ENCODE data around the gene GUF1.
A peak's percentile ranks its signal among the peaks of the same experiment; 100 is the strongest.

GUF1 gene

DNA sequence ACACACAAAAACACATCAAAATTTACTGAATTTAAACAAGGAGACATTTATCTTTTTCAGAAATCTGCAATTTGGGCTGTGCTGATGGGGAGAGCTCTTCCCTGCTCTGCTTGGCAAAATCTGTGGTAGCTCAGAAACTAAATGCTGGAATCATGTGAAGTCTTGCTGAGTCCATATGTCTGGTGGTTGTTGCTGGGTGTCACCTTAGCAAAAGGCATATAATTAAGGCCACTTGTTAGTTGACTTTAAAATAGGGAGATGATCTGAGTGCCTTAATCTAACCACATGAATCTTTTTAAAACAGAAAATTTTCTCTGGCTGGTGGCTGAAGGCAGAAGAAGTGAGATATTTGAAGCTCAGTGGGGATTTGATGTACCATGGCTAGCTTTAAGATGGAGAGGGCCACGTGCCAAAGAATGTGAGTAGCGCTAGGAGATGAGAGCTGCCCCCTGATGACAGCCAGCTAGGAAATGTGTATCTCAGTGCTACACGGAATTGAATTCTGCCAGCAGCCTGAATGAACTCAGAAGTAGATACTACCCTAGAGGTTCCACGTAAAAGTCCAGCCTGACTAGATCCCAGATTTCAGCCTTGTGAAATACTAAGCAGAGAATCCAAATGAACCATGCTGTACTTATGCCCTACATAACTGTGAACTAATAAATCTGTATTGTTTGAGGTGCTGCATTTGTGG, 7.6 kb upstream of the GUF1 start:
- no peaks in the 10 kb centered on the region for H3K79me2 ChIP-seq
- no peak overlapping the region for H2AFZ ChIP-seq
- no peaks in the 10 kb centered on the region for H3K9me3 ChIP-seq (ENCODE audit: control insufficient read depth, low read length)
- TF ChIP-seq, protein P1, sequence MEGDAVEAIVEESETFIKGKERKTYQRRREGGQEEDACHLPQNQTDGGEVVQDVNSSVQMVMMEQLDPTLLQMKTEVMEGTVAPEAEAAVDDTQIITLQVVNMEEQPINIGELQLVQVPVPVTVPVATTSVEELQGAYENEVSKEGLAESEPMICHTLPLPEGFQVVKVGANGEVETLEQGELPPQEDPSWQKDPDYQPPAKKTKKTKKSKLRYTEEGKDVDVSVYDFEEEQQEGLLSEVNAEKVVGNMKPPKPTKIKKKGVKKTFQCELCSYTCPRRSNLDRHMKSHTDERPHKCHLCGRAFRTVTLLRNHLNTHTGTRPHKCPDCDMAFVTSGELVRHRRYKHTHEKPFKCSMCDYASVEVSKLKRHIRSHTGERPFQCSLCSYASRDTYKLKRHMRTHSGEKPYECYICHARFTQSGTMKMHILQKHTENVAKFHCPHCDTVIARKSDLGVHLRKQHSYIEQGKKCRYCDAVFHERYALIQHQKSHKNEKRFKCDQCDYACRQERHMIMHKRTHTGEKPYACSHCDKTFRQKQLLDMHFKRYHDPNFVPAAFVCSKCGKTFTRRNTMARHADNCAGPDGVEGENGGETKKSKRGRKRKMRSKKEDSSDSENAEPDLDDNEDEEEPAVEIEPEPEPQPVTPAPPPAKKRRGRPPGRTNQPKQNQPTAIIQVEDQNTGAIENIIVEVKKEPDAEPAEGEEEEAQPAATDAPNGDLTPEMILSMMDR (IDR thresholded peaks at IDR 0.05): no peak
- H3K27me3 ChIP-seq (ENCODE audit: control insufficient read depth, insufficient read depth, low read length): no peaks in the 10 kb centered on the region
- no peak overlapping the region for H3K4me3 ChIP-seq (ENCODE audit: low read depth, low read length)
- no peak overlapping the region for H3K9ac ChIP-seq
- H3K4me2 ChIP-seq (ENCODE audit: low read length): no peak overlapping the region
- no peaks in the 10 kb centered on the region for H3K36me3 ChIP-seq (ENCODE audit: control insufficient read depth, insufficient read depth, low read length)
- H3K4me1 ChIP-seq: no peaks in the 10 kb centered on the region
- H3K27ac ChIP-seq: no peak overlapping the region

DNA sequence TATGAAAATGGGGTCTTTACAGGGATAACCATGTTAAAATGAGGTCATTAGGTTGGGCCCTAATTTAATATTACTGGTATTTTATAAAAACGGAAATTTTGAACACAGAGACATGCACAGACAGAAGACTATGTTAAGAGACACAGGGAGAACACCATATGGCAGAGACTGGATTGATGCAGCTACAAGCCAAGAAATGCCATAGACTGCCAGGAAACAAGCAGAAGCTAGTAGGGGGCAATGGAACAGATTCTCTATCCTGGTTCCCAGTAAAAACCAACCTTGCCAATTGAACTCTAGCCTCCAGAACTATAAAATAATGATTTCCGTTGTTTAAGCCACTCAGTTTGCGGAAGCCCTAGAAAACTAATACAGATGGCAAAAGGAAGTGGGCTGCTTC, 6.6 kb upstream of the GUF1 start:
- Histone ChIP-seq H3K9ac (no peak overlapping the region), H3K27ac (no peak overlapping the region), H3K4me1 (no peaks in the 10 kb centered on the region), H3K4me2 (ENCODE audit: low read length) (no peak overlapping the region), H3K79me2 (no peaks in the 10 kb centered on the region), H3K27me3 (ENCODE audit: control insufficient read depth, insufficient read depth, low read length) (no peaks in the 10 kb centered on the region), H3K36me3 (ENCODE audit: control insufficient read depth, insufficient read depth, low read length) (no peaks in the 10 kb centered on the region), H3K9me3 (ENCODE audit: control insufficient read depth, low read length) (no peaks in the 10 kb centered on the region), H3K4me3 (ENCODE audit: low read depth, low read length) (no peak overlapping the region), H2AFZ (no peak overlapping the region)
- TF ChIP-seq, protein P1 (IDR thresholded peaks at IDR 0.05): no peak

DNA sequence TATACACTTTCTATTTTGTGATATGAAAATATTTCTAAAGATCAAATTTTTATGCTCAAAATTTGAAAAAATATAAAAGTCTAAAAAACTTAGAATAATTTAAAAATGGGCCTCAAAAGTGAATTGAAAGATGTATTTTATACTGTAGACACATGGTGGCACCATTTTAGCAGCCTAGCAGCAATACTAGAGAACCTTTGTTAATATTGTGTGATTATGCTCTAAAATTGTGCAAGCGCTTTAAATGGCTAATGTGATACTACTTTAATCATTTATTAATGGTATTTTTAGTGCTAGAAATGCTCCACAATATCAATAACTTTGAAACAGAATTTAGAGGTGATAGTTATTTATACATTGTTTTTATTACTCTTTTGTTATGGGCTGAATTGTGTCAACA, 3.7 kb upstream of the GUF1 start:
- Histone ChIP-seq H3K4me3 (ENCODE audit: low read depth, low read length) (no peak overlapping the region), H3K79me2 (no peaks in the 10 kb centered on the region), H3K9me3 (ENCODE audit: control insufficient read depth, low read length) (no peaks in the 10 kb centered on the region), H3K4me1 (peaks cover 3% of the 10 kb centered on the region), H3K9ac (no peak overlapping the region), H3K4me2 (ENCODE audit: low read length) (no peak overlapping the region), H2AFZ (no peak overlapping the region), H3K27ac (no peak overlapping the region), H3K27me3 (ENCODE audit: control insufficient read depth, insufficient read depth, low read length) (no peaks in the 10 kb centered on the region), H3K36me3 (ENCODE audit: control insufficient read depth, insufficient read depth, low read length) (no peaks in the 10 kb centered on the region)
- TF ChIP-seq, protein P1 (IDR thresholded peaks at IDR 0.05): no peak

DNA sequence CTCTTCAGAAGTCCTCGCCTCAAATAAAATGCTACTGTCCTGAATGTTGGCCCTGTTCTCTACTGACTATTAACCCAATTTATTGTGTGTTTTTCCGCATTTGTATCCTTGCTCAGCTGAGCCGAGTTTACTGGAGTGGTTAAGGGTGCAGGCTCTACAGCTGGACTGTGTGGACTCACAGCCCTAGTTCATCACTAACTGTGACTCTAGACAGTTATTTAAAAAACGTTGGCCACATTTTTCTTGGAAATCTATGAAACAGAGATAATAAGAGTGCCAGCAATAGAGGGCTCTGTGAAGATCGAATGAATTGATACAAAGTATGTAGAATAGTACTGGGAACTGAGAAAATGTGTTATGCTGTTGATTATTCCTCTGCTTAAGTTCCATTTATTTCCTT, 2.9 kb upstream of the GUF1 start:
- H3K36me3 ChIP-seq (ENCODE audit: control insufficient read depth, insufficient read depth, low read length): no peaks in the 10 kb centered on the region
- no peak overlapping the region for H3K9ac ChIP-seq
- H3K27ac ChIP-seq: no peak overlapping the region
- no peaks in the 10 kb centered on the region for H3K9me3 ChIP-seq (ENCODE audit: control insufficient read depth, low read length)
- TF ChIP-seq, protein P1 (IDR thresholded peaks at IDR 0.05): no peak
- H3K4me2 ChIP-seq (ENCODE audit: low read length): no peak overlapping the region
- no peak overlapping the region for H2AFZ ChIP-seq
- peaks cover 3% of the 10 kb centered on the region for H3K4me1 ChIP-seq
- no peaks in the 10 kb centered on the region for H3K79me2 ChIP-seq
- H3K27me3 ChIP-seq (ENCODE audit: control insufficient read depth, insufficient read depth, low read length): no peaks in the 10 kb centered on the region
- no peak overlapping the region for H3K4me3 ChIP-seq (ENCODE audit: low read depth, low read length)

DNA sequence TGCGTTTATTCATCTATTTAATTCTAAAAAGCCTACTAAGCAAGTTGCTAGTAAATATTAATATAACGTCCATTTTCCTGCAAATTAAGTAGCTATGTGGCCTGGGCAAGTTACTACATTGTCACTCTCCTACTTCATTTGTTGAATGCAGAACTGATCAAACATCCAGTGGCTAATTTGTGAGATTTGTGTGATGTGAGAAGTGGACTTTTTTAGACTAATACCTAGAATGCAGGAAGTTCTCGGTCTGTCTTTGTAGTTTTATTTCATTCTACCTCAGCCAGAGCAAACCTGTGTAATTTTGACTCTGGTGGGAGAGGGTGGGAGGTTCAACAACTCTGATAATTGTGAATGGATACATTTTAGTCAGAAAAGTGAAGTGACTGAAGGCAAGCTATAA, 840 bp downstream of the GUF1 start:
- H3K36me3 ChIP-seq (ENCODE audit: control insufficient read depth, insufficient read depth, low read length): no peaks in the 10 kb centered on the region
- no peaks in the 10 kb centered on the region for H3K9me3 ChIP-seq (ENCODE audit: control insufficient read depth, low read length)
- no peaks in the 10 kb centered on the region for H3K79me2 ChIP-seq
- peak overlapping the region; percentile 90 for H3K4me3 ChIP-seq (ENCODE audit: low read depth, low read length)
- peaks cover 3% of the 10 kb centered on the region for H3K4me1 ChIP-seq
- TF ChIP-seq, protein P1 (IDR thresholded peaks at IDR 0.05): no peak
- H3K27ac ChIP-seq: peak overlapping the region; percentile 64
- peak overlapping the region; percentile 82 for H3K4me2 ChIP-seq (ENCODE audit: low read length)
- H3K27me3 ChIP-seq (ENCODE audit: control insufficient read depth, insufficient read depth, low read length): no peaks in the 10 kb centered on the region
- no peak overlapping the region for H3K9ac ChIP-seq
- peak overlapping the region; percentile 87 for H2AFZ ChIP-seq

All from parathyroid adenoma (tissue), 2 donors.